NCI-H526 treated with DMSO at 0.1 percent for 48 hours (cell line): Measurements from ENCODE around the gene UBR1.
"Not testable (repeated sequence)": the region's sequence is repeated elsewhere in the genome, so short reads cannot be mapped to it uniquely, and the experiment has no call there.

Experiments
- DNase-seq: peaks from one replicate; lab custom pipeline; 2025; lab: John Stamatoyannopoulos, UW

UBR1 gene

GRCh38 chr15:43056696-43057095, 49.1 kb downstream of the UBR1 start:
- no peak for DNase-seq

GRCh38 chr15:43052860-43053259, 53.0 kb downstream of the UBR1 start:
- no peak for DNase-seq

- DNase-seq: no peak
These were observed 56.9 kb downstream of the UBR1 start for GRCh38 chr15:43048935-43049334.

- no peak for DNase-seq
These were observed 59.4 kb downstream of the UBR1 start for GRCh38 chr15:43046484-43046883.

GRCh38 chr15:43042885-43043284, 63.0 kb downstream of the UBR1 start:
- no peak for DNase-seq

DNA sequence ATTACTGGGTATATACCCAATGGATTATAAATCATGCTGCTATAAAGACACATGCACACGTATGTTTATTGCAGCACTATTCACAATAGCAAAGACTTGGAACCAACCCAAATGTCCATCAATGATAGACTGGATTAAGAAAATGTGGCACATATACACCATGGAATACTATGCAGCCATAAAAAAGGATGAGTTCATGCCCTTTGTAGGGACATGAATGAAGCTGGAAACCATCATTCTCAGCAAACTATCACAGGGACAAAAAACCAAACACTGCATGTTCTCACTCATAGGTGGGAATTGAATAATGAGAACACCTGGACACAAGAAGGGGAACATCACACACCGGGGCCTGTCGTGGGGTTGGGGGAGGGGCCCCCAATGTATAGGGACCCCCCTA, 64.8 kb downstream of the UBR1 start:
- DNase-seq: not testable (repeated sequence)

- not testable (repeated sequence) for DNase-seq
These were observed 70.6 kb downstream of the UBR1 start for GRCh38 chr15:43035240-43035639.

- no peak for DNase-seq
These were observed 76.4 kb downstream of the UBR1 start for GRCh38 chr15:43029476-43029875.

DNA sequence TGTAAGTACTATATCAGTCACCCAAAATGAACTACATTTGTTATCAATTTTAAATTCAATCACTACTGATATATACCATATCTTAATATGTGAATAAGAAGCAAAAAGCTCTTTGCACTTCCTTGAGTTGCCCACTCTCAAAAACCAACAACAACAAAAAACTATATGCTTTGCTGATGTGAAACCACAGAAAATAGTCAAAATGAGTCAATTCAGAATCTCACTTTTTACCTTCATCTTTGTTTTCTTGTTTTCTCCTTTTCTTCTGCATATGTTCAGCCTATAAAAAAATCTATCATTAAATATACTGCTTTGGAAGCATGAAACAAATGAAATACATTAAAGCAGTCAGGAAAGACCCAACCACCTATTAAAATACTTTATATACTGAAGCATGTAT, 80.7 kb downstream of the UBR1 start:
- DNase-seq: no peak

- not testable (repeated sequence) for DNase-seq
These were observed 91.2 kb downstream of the UBR1 start for GRCh38 chr15:43014671-43015070.

DNA sequence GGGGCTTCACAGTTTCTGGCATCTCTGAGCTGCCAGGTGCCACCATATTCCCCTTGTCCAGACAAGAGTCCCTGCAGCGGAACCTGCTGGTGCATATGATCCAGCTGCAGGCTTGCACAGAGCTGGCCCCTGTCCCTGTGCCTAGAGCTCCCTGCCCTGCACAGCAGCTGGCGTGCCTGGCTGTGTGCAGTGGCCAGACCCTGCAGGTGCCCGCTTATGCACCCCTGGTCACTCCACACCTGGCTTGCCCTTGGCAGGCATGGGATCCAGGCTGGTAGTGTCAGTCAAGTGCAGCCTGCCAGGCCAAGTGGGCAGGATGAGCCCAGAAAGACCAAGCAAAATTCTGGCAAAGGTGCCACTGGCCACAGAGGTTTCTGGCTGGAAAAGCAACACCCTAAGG, 96.6 kb downstream of the UBR1 start:
- DNase-seq: no peak

GRCh38 chr15:43008150-43008549, 97.7 kb downstream of the UBR1 start:
- DNase-seq: no peak

DNA sequence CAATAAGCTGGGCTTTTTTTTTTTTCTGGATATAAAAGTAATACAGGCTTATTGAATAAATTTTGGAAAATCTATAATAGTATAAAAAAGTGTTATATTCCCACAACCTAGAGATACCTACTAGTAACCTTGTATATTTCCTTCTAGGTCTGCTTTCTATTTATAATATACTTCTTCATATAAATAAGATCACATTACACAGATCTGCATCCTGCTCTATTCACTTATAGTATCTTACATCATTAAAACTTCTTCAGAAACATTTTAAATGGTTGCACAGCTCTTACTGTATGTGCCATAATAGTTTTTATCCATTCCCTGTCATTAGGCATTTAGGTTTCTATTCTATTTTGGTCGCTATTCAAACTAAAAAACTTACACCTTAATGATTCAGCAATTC, 98.3 kb downstream of the UBR1 start:
- no peak for DNase-seq

GRCh38 chr15:43006991-43007390, 98.8 kb downstream of the UBR1 start:
- DNase-seq: no peak

DNA sequence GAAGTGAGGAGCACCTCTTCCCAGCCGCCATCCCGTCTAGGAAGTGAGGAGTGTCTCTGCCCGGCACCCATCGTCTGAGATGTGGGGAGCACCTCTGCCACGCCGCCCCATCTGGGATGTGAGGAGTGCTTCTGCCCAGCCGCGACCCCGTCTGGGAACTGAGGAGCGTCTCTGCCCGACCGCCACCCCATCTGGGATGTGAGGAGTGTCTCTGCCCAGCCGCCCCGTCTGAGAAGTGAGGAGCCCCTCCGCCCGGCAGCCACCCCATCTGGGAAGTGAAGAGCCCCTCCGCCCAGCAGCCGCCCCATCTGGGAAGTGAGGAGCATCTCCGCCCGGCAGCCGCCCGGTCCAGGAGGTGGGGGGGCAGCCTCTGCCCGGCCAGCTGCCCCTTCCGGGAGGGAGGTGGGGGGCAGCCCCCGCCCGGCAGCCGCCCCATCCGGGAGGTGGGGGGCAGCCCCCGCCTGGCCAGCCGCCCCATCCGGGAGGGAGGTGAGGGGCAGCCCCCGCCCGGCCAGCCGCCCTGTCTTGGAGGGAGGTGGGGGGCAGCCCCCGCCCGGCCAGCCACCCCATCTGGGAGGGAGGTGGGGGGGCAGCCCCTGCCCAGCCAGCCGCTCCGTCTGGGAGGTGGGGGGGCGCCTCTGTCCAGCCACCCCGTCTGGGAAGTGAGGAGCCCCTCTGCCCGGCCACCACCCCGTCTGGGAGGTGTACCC, 100.8 kb downstream of the UBR1 start:
- not testable (repeated sequence) for DNase-seq

GRCh38 chr15:42999201-42999779, 106.5 kb downstream of the UBR1 start:
- DNase-seq: no peak

DNA sequence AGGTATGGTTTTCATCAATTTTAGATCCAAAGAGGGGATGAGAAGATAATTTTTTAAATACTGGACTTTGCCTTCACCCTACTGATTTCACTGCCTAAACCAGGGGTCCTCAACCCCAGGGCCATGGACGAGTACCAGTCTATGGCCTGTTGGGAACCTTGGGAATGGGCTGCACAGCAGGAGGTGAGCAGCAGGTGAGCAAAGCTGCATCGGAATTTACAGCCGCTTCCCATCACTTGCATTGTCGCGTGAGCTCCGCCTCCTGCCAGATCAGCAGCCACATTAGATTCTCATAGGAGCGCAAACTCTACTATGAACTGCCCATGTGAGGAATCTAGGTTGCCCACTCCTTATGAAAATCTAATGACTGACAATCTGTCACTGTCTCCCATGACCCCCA, 109.0 kb downstream of the UBR1 start:
- DNase-seq: no peak

GRCh38 chr15:42994546-42994945, 111.3 kb downstream of the UBR1 start:
- DNase-seq: no peak

DNA sequence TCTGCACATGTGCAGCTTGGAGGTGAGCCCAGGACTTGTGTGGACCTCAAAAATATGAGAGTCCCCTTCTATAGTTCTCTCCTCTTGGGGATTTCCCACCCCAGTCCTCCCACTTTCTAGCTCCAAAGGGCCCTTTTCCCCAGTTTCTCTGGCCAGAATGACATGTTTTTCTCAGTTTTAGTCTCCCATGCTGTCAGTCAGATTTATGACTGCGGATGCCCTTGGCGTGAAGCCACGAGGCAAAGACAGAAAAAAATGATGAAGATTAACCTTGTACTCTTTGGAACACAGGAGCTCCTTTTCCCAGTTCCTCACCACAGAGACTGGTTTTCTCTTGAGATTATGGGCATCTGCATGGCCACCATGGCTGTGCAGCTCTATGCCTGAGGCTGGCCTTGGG, 113.2 kb downstream of the UBR1 start:
- DNase-seq: no peak

- DNase-seq: no peak
These were observed 119.0 kb downstream of the UBR1 start for GRCh38 chr15:42986693-42987342.

DNA sequence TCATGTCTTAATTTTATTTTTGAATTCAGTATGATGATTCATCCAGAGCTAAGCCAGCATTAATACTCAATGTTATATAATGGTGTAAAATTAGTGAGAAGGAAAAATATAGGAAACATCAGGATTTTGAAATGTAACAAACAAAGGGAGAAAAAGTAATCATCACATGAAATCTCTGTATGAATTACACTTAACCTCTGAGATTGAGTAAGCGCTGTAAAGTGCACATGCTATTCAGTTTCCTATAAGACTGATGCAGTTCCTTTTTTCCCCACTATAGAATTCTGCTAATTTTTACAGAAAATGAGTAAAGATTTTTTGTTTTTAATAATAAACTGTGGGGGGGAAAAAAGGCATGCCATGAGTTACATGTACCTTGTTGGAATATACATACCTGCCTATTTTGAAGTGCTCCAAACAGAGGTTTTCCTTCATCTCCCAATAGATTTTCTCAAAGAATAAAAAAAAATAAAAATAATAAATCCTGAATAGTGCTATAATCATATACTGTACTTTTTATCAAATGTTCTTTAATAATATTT, 121.3 kb downstream of the UBR1 start:
- no peak for DNase-seq

- not testable (repeated sequence) for DNase-seq
These were observed 126.7 kb downstream of the UBR1 start for GRCh38 chr15:42979113-42979512.

- DNase-seq: no peak
These were observed 131.5 kb downstream of the UBR1 start for GRCh38 chr15:42974202-42974862.
